Adrenal gland (tissue), 12 donors: ENCODE data around the gene CNTN5. TPM values are rescaled to one million over a fixed set of nuclear protein-coding genes. Genes with fewer than 3 reads are reported as not detected.

Source experiments
- DNase-seq, 7 donors: peaks; one replicate each; pipeline ENCODE4 v3.0.0-alpha.2; 2019 to 2020
- H3K27ac ChIP-seq, 5 donors: fragments of 200-600 bp; sonication (generic) in 4 of 5; 1 replicate in 3 of 5; 2 replicates in 2 of 5; pipeline versions ENCODE4 v1.5.1 to v1.8.0; 2016 to 2020; ENCODE audit warnings: mild to moderate bottlenecking in 1 of 5
- H3K27me3 ChIP-seq: fragments of 200-600 bp; 2 replicates; pipeline ENCODE4 v1.8.0; 2021
- H3K36me3 ChIP-seq, 2 donors: fragments of 200-600 bp; replicated peaks in 1 of 2; 1 replicate in 1 of 2; 2 replicates in 1 of 2; pipeline versions ENCODE4 v1.5.1 to v1.8.0; 2018 to 2022
- H3K4me1 ChIP-seq, 2 donors: fragments of 200-600 bp; replicated peaks in 1 of 2; 1 replicate in 1 of 2; 2 replicates in 1 of 2; pipeline versions ENCODE4 v1.5.1 to v1.8.0; 2018 to 2021
- H3K4me3 ChIP-seq, 4 donors: fragments of 200-600 bp; sonication (generic) in 3 of 4; one replicate each; pipeline ENCODE4 v1.5.1; 2016 to 2018
- H3K9me3 ChIP-seq, 3 donors: fragments of 200-600 bp; sonication (generic) in 1 of 3; replicated peaks in 1 of 3; 1 replicate in 2 of 3; 2 replicates in 1 of 3; pipeline versions ENCODE4 v1.5.1 to v1.8.0; 2016 to 2021
- CTCF ChIP-seq, 6 experiments: fragments of 450-650 bp in 4 of 6; fragments of 200-600 bp in 2 of 6; sonication (generic) in 1 of 6; IDR thresholded peaks; 1 replicate in 5 of 6; 2 replicates in 1 of 6; pipeline versions ENCODE4 v1.5.1 to v1.8.0; 2016 to 2021; ENCODE audit warnings: antibody characterized with exemption in 6 of 6, mild to moderate bottlenecking in 2 of 6, moderate library complexity in 1 of 6
- POLR2A ChIP-seq, 2 donors: fragments of 450-650 bp; IDR thresholded peaks; one replicate each; pipeline ENCODE4 v1.6.1; 2017; ENCODE audit warnings: antibody characterized with exemption in 2 of 2, mild to moderate bottlenecking in 2 of 2, moderate library complexity in 1 of 2
- WGBS, 4 donors: extraction: QIAGEN DNeasy Blood & Tissue Kit in 2 of 4; methylation state at CpG; one replicate each; pipeline versions ENCODE4 v1.1.5 to v1.1.7; 2013 to 2017; 5-methylcytosine and 5-hydroxymethylcytosine counted together
- intact Hi-C, 2 donors: fragments of 100-400 bp; cut with DNase I; formaldehyde crosslinking; loops; one replicate each; pipeline versions ENCODE4 v1.14.1 to v1.15.0; 2022 to 2023
- polyA plus RNA-seq, 3 donors: library from polyadenylated mRNA; stranded (reverse); fragments of 200-250 nt in 2 of 3; fragments of 350-450 nt in 1 of 3; fragmentation: Illumina TruSeq in 1 of 3; extraction: RNeasy Lipid Tissue Mini Kit (QIAGEN cat#74804) in 1 of 3; gene quantifications; one replicate each; pipeline ENCODE4 v1.2.3, GENCODE V29; 2013 to 2014
- total RNA-seq, 9 donors: library from RNA; depleted of rRNA in 4 of 9; stranded (reverse); fragments of >200 nt in 4 of 9; fragments of 120-200 nt in 1 of 9; fragmentation: NEBNext Ultra II Directional in 1 of 9; extraction: Animal tissue kit (Norgen Biotek cat#: 25700) in 1 of 9; gene quantifications; one replicate each; pipeline versions ENCODE4 v1.1.0 to v1.2.4, GENCODE V29; 2013 to 2023
- donor health status: healthy with polysubstance abuse.
- donor health status: Bipolar disorder and iron deficiency.
- donor health status: DM: yes; HTN: yes; CAD: no.
- donor health status: DM: no; HTN: no; CAD: no.
- donor health status: DM: no; HTN: no; CAD: no.
- donor health status: DM: yes; HTN: yes; CAD: no.

Gene CNTN5
- total and polyA plus RNA-seq, 12 donors: 0.07 to 107 (median 0.30) TPM; not detected in 8

GRCh38 chr11:99601179-99601578 lies 580.4 kb downstream of the CNTN5 start:
- WGBS, 4 donors: 79 to 88% (median 83%) methylated on average over 1 of the region's 1 CpG
- intact Hi-C loops: no loop called here

DNA sequence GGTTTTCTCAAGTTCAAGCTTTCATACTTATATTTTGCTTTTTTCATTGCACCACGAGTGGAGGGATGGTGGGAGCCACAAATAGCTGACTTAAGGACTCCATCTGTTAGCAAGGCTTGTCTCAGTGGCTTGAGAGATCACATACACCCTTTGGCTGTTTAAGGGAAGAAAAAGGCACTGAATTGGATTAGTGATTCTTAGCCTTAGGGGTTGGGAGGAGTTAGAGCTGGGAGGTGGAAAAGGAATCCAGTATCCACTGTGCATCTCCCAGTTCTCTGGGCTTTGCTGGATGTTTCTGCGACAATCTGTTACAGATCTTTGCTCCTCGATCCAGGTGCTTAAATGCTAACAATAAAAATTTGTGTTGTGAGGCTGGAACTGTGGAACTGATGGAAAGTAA lies 593.6 kb downstream of the CNTN5 start:
- Histone ChIP-seq H3K4me3 (no peak overlapping the region), H3K36me3 (no peaks in the 10 kb centered on the region), H3K4me1 (no peaks in the 10 kb centered on the region), H3K27ac (no peak overlapping the region), H3K9me3 (no peaks in the 10 kb centered on the region), H3K27me3 (no peaks in the 10 kb centered on the region)
- 64 to 76% (median 68%) methylated on average over 3 of the region's 3 CpGs for WGBS, 4 donors
- intact Hi-C loops: no loop called here
- TF ChIP-seq POLR2A (IDR thresholded peaks at IDR 0.05) (no peak), CTCF (IDR thresholded peaks at IDR 0.05) (no peak)
- DNase-seq: no peak

More at GRCh38 chr11:99601179-99601578, 580.4 kb downstream of the CNTN5 start:
- H3K27me3 ChIP-seq: no peaks in the 10 kb centered on the region
- H3K36me3 ChIP-seq: no peaks in the 10 kb centered on the region
- H3K4me1 ChIP-seq: no peaks in the 10 kb centered on the region
- peaks cover 0 to 10% (median 0%) of the 10 kb centered on the region in 3 donors for H3K9me3 ChIP-seq
- no peak overlapping the region for H3K27ac ChIP-seq
- no peak for DNase-seq
- no peak for TF ChIP-seq POLR2A (IDR thresholded peaks at IDR 0.05)
- no peak for TF ChIP-seq CTCF (IDR thresholded peaks at IDR 0.05)
- no peak overlapping the region for H3K4me3 ChIP-seq

GRCh38 chr11:99630629-99631028 lies 609.9 kb downstream of the CNTN5 start:
- intact Hi-C loops: no loop called here
- Histone ChIP-seq H3K27me3 (no peaks in the 10 kb centered on the region), H3K4me3 (no peak overlapping the region), H3K36me3 (no peaks in the 10 kb centered on the region), H3K4me1 (peaks cover 0 to 9% of the 10 kb centered on the region in 2 donors), H3K9me3 (no peaks in the 10 kb centered on the region), H3K27ac (no peak overlapping the region)
- DNase-seq: no peak
- 66 to 84% (median 79%) methylated on average over 5 of the region's 5 CpGs for WGBS, 4 donors
- TF ChIP-seq CTCF (IDR thresholded peaks at IDR 0.05) (no peak), POLR2A (IDR thresholded peaks at IDR 0.05) (no peak)

GRCh38 chr11:99631618-99632017 lies 610.9 kb downstream of the CNTN5 start:
- Histone ChIP-seq H3K36me3 (no peaks in the 10 kb centered on the region), H3K4me3 (no peak overlapping the region), H3K27me3 (no peaks in the 10 kb centered on the region), H3K27ac (no peak overlapping the region), H3K4me1 (peaks cover 0 to 9% of the 10 kb centered on the region in 2 donors), H3K9me3 (no peaks in the 10 kb centered on the region)
- no peak for DNase-seq
- no peak for TF ChIP-seq CTCF (IDR thresholded peaks at IDR 0.05)
- TF ChIP-seq POLR2A (IDR thresholded peaks at IDR 0.05): no peak
- WGBS, 4 donors: 84 to 94% (median 88%) methylated on average over 1 of the region's 1 CpG
- intact Hi-C loops: no loop called here
